ENCODE results near the gene POC1A.
A peak's percentile ranks its signal among the peaks of the same experiment; 100 is the strongest.

POC1A gene

DNA sequence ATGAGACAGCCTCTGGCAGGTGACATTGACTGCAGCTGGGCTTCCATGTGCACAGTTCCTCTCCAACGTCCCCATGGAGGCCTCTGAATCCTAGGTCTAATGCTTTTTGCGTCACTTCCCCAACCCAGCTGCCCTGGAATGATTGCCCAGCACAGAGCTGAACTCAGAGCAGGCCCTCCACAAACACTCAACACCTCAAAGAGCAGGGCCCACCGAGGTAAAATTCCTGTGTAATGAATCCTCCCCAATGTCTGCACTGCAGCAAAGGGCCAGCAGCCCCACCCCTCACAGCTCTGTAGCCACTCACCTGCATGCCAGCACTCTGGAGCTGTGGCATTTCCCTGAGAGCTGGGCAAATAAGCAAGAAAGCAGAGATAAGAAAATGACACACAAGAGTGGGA is 55.2 kb downstream of the POC1A start:
- no peak for DNase-seq

DNA sequence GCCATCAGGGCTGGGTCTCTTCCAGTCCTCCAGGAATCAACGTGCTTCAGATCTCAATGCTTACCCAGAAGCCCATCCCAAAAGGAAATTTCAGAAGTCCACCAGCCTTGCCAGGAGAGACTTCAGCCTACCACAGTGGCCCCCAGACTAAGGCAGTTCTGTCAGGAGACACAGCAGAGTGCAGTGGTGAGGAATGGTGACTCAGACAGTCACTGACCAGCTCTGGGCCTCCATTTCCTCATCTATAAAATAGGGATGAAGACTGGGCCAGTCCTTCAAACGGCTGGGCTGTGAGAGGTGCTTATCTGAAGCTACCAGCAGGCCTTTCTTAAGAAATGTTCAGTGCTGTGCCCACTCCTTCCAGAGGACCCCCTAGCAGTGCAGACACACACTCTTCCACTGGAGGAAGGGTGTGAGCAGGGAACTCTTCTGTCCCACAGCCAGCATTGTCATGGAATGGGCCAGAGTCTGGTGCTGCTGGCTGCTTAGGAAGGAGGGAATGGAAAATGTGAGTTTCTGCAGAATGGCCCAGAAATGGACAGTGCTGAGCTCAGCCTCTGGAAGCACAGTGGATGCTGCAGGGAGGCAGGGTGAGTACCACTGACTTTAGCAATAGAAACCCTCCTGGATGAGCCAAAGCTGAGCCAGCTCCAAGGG is 56.2 kb downstream of the POC1A start:
- no peak for DNase-seq

DNA sequence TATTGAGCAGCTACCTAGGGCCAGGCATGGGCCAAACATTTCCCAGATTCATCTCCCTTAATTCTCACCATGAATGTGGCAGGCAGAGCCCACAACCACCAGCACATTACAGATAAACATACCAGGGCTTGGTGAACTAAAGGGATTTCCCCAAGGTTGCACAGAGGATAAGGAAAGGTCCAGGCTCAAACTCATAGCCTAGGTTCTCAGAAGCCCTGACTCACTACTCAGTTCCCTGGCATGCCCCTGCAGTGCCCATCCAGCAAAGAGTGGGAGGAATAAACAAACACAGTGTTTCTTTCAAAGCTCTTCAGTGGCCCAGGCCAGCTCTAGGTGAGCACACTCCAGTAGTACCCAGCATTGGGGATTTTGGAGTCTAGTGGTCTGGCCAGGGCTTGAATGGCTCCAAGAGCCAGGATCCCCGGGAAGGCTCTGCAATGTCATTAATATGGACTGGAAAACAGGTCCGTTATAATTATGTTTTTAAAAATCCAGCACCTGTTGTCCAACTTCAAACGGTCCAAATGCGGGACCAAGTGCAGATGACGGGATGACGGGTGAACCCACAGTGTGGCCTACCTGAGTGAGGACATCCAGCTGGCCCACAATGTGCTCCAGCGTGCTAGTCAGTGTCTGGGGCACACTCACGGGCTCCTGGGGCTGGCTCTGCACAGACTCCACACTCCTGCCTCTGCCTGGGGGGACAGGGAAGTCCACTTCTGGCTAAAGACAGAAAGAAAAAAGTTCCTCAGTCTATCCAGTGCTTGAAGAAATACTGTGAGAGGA is 58.0 kb downstream of the POC1A start:
- DNase-seq = no peak

DNA sequence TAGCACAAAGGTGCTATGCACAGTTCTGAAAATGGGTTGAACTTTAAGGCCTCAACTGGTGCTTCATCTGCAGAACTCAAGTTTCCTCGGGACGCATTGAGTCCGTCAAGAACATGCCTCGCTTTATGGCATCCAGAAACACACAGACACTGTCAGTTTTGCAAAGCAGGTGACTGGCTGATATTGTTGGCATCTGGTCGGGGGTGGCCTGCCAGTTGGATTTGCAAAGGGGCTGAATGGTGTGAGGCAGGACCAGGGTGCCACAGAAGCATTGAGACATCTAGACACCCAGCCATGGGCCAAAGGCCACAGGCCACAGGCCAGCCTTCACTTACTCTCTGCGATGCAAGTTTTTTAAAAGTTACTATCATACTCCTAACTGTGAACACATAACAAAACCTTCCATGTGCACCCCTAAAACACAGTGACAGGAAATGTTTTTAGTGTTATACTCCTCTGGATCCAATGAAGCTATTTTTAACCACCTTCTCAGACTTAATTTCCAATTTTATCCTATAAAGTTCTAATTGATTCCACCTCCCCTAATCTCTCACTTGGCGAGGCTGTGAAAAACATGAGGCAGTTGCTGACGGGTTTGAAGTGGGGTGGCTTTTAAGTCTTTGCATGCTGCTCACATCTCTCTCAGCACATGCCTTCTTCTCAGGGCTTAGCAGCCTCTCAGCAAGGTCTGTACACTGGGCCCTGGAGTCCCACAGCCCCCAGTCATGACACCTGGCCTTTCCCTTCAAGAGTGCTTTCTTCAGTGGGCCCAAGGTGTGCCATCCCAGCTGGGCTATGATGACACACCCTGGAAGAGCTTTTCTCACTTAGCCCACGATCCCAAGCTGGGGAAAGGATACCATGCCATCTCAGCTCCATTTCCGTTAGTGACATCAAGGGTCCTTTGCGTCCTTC is 59.4 kb downstream of the POC1A start:
- DNase-seq = no peak

DNA sequence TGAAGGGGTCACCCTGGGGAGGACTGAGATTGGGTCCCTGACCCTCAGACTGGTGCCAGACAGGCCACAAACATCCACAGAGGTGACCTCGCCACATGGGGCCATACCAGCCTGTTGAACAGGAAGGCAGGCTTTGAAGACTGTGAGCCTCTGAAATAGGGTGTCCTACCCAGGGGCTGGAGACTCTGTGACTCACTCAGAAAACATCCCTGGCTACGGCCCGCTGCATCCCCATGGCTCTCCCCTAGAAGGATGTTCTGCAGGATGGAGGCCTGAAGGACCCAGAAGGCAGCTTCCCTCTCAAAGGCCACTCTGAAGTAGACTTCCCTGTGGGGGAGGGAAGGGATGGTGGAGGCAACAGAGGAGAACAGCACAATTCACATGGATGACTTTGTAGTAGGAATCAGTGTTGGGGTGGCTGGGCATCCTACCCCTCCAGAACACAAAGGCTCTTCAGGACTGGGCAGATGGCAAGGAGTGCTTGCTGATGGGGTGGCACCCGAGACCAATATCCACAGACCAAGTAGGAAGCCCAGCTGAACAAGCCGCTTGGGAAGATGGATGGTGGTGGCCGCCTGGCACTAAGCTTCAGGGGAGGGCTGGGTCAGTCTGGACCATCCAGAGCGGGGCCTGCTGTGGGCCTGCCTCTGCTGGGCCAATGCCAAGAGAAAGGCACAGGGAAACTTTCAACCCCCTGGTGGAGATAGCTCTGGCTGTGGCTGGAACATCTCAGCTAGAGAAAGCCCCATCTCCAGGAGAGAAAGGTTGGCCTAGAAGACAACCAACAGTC is 60.3 kb downstream of the POC1A start:
- DNase-seq = no peak

DNA sequence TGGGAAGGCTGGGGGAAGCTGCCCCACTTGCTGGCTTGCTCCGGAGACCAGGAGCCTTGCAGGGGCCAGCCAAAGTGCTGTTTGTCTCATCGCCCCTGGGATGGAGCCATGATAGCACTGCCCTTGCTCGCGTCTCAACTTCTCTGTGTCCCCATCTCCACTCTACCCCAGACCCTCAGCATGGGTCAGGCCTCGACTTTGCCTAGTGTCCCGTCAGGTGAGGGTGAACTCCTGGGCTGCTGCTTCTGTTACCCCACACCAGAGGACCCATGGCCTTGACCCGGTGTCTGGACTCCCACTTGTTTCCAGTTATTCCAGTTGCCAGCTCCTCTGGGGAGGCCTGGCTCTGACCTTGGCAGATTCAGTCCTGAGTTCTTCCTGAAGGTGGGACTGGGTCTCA is 61.3 kb downstream of the POC1A start:
- DNase-seq = no peak

DNA sequence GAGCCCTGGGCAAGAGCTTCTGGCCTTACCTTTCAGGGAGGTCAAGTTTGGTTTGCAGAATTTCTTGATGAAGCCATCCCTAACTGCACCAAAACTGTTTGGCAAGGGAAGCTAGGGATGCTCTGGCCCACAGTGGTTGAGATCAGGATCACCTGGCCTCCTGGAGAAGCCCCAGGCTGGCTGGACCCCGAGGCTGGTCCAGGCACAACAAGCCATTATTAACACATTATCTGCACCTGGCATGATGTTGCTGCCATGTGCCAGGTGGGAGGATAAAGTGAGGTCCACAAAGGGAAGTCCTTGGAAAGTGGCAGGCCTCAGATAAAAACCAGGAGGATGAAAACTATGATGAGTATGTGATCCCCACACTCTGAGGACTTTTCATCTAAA is 62.0 kb downstream of the POC1A start:
- DNase-seq = no peak

DNA sequence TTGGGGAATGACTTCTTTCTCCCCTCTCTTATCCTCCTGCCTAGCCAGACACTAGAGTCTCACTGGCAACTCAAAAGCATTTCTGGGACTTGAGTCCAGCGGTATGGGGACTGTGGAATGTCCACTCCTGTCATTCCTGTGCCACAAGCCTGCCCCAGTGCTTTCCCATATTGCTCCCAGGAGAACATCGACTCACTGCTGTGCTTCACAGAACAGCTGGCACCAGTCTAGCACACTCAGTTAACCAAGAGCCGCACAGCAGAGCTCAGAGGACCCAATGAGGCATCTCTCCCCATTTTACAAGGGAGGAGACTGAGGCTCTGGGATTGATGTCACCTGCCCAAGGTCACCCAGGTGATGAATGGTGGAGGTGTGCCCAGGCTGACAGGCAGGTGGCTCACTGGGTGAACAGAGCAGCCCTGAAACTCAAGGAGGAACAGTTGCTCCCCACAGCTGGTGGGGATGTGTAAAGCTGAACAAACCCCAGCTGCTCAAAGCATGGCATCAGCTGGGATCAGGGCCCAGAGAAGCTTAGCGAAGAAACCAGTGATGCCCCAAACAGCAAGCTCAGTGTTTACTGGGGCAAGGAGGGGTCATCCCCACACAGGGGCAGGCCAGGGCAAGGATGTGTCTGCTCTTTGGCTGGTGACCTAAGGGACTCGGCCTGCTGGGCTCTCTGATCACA is 62.5 kb downstream of the POC1A start:
- no peak for DNase-seq

DNA sequence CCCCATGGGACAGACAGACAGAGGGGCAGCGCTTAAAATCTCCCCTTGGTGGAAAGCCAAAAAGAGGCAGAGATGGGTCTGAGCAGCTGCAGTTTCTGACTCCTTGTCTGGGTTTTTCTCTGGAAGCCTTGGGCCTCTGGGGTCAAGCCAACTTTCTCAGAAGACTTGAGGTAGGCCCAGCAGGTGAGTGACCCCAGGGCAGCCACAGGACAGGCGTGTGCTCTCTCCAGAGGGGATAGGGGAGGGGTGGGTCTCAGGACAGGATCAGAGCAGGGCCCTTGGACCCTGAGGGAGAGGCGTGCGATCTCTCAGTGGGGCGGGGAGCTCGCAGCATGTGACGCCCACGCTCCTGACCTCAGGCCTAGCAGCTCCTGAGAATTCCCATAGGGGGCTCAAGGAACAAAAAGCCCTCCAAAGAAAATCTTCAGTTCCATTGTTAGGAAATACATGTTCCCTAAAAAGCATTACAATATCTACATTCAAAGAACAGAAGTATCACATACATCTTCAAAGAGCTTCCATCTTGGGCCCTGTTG is 63.2 kb downstream of the POC1A start:
- DNase-seq = no peak

DNA sequence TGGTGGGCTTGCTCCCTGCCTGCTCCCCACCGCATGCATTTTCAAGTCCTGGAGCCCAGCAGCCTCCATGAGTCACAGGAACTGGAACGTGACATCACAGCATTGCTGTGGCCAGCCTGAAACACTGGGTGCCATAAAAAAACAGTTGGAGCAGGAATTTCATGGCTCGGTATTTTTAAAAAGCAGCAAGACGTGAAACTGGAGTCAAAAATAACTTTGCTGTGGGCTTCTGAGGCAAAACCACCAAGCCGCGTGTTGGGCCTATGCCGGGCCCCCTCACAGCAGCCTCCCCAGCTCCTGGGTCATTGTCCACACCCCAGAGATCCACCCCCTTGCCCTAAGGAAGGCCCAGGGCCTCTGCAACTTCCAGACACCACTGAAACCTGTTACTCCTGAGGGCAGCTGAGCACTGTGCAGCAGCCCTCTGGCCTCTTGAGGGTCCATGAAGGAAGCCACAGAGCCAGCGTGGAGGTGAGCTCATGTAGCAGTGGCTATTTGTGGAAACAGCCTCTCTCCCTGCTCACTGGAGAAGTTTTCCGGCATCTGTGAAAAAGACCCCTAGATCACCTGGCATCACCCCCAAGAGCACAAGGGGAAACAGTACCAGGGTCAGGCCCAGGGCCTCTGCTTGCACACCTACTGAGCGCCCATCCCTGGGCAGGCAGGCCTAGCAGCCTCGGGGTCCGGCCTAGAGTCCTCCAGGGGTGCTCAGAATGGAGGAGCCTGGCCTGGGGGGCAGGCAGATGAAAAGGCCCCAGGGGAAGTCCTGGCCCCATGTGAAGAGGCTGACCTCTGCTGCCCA is 63.9 kb downstream of the POC1A start:
- no peak for DNase-seq

DNA sequence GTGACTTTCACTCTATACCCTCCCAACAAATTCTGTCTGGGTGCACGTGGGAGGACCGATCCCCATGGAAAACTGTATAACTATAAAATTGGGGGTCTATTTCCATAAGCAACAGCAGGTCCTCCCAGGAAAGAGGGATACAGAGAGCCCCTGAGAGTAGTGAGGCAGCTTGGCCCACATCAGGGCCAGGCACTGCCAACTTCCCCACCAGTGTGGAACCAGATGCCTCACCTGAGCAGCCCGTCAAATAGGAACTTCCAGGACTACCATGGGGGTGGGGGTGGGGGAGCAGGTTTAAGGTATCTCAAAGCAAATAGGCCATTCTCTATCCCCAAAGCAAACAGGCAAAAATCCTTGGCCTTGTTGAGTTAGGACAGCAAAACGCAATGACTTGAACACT is 64.5 kb downstream of the POC1A start:
- no peak for DNase-seq

DNA sequence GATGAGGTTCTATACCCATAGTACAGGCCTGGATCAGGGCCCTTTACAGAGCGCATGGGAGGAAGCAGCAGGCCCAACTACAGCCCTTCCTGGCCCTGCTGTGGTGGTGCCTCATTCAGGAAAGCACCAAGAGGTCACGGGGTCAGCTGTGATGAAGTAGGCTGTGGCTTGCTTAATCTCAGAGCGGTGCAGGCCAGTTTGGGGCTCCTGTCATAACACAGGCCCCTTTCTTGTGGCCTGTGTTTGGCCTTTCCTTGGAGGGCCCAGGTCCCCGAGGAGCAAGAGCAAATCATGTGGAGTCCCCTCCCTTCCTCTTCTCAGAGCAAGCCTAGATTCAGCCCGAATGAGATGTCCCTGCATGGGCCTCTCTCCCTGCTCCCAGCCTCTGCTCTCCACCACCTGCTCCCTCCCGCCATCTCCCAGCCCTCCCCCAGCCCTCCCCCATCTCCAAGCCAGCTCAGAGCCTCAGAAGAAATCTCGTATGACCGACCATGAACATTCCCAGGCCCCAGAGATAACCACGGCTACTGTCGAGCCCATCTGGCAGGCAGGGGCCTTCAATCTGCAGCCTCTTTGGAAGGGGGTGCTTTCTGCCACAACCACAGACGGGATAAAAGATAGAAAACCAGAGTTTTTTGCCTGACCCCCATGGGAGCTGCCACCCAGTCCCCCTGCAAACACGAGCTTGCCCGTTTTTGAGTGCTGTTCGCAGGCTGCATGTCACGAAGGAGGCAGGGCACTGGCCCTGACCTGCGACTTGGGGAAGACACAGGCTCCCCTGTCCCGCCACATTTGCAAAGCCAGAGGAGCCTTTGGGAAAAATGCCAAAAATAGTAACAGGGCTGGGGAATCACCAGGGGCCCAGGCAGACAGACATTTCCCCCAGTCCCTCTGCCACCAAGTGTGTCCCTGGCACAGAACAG is 65.5 kb downstream of the POC1A start:
- peak; percentile 9 to 67 for DNase-seq

DNA sequence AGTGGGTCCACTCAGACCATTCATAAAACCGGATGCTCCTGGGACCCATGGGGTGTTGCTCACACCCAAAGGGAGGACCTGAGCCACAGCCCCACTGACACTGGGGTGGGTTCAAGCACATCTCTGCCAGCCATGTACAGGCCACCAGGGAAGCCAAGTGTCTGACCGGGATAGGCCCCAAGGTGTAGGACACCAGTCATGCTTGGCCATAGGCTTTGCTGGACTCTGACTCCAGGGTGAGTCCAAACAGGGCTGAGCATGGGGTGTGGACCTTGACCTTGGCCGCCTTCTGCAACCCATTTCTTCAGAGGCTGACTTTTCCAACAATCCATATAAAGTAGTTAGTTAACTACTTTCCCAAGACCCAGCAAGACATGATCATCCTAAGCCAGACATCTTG is 66.5 kb downstream of the POC1A start:
- no peak for DNase-seq

DNA sequence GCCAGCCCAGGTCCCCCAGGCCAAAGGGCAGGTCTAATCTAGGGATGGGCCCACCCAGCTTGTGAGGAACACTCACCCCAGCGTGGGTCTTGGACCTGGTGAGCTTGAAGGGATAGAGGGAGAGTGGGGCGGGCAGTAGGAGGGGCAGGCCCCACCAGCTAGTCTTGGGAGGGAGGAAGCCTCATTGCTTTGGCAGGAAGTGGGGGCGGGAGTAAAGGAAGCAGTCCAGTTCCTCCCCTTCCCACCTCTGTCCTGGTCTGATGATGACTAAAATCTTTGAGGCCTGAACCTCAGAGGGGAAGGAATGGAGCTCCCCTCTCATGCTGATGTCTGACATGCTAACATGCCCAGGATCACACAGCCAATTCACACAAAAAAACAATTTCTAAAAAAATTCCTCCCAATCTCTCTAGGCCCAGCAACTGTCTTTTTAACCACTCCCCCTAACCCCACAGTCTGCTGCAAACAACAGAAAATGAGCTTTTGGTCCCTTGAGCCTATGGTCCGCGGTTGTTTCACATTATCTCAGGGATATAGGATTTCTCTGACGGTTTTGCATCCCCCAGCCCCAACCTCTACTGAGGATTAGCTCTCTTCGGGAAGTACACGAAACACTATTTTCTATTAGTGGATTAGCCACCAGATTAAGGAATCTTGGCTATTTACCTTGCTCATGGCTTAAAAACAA is 67.1 kb downstream of the POC1A start:
- peak in 1 of 2 donors; percentile 15 for DNase-seq

DNA sequence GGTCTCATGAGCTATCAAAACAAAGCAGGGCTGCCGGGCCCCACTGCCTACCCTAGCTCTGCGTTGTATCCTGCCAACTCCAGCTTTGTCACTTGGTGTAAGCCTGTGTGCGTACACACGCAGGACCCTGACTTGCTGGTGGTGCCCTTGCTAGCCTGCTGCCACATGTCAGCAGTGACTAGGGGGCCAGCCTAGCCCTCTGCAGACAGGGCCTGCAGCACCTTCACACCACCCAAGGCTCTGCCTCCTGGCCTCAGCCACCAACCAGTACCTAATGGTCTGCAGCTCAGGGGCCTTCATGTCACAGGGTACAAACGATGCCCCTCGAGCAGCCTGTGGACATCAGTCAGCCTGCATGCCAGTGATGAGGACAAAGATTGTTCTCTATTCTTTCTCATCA is 67.8 kb downstream of the POC1A start:
- no peak for DNase-seq

DNA sequence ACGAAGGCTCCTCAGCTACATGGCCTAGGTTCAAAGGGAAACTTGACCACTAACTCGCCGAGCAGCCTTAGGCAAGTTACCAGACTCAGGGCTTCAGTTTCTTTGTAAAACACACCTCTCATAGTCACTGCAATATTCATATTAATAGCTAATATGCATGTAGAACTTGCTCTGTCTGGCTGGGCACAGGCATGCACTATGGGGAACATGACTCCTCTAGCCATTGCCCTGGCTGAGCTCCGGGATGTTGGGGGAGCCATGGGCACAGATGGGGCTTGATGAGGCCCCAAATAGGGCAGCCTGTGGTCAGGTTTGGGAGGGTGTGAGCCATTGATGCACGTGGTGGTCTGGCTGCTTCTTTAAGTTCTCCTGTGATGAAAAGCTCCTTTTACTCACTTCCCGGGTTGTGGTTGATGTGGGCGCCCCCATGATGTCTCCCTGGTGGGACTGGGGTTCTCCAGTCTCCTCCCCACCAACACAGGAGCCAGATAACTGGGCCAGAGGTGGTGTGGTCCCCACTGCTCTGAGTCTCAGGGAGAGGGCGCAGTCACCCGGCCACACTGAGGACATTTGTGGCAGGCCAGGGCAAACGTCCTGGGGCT is 68.4 kb downstream of the POC1A start:
- DNase-seq = no peak

DNA sequence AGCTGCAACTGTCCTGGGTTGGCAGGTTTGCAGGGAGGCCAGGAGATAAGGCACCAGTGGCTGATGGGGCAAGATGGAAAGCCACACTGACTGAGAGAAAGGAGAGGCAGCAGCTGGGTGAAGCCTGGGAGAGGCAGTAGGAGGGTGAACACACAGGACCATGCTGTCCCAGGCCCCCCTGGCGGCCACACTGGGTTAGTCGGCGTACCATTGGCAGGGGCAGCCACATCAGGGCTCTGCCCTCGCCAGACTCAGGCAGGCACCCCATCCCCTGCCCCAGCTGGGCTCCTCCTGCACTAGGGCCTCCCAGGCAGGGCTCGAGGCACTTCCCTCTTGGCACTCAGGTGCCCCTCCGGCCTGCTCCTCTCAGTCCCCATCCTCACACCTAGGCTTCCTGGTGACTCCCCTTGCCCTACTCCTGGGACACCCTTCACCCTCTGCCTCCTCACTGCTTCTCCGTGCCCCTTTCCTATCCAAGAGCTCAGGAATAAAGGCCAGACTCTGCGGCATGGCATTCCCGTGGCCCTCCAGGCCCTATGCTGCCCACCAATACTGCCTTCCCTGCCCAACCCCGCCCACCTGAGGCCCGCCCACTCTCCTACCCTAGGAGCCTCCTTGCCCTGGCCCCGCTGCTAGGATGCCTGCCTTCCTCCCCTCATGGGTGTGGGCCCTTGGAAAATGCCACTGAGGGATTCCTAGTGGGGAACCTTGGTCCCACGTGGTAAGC is 69.1 kb downstream of the POC1A start:
- DNase-seq = no peak

Data from CD4-positive, alpha-beta T cell treated with Interleukin-4 for 1 hour (primary cell).